HG03039 (cell line): ENCODE results near the gene PLA2G4A.
A peak's percentile ranks its signal among the peaks of the same experiment; 100 is the strongest.

ENCODE experiments used
- ATAC-seq: cut with Tn5 transposase; IDR thresholded peaks from one replicate; pipeline ENCODE4 v1.9.1; 2021; ENCODE audit warnings: mild to moderate bottlenecking, moderate library complexity; ENCODE audit not compliant: unreplicated experiment

PLA2G4A gene

GRCh38 chr1:186869526-186870228 is 40.9 kb downstream of the PLA2G4A start:
- ATAC-seq: no peak

DNA sequence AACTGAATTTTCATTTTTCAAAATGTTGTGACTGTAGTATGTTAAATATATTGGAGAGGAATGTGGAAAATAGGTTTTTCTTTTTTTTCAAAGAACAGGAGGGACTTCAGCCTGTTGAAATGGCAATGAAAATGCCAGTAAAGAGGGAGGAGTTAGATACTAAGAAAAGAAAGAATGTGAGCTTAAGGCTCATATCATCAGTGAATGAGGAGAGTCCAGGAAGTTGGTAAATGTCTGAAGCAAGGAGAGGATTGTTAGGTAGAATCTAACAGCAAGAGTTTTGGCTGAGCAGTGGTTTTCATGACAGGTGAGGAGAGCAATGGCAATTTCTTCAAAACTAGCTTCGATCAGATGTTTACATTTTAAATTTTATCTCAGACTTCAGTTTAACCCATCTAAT is 43.0 kb downstream of the PLA2G4A start:
- no peak for ATAC-seq

DNA sequence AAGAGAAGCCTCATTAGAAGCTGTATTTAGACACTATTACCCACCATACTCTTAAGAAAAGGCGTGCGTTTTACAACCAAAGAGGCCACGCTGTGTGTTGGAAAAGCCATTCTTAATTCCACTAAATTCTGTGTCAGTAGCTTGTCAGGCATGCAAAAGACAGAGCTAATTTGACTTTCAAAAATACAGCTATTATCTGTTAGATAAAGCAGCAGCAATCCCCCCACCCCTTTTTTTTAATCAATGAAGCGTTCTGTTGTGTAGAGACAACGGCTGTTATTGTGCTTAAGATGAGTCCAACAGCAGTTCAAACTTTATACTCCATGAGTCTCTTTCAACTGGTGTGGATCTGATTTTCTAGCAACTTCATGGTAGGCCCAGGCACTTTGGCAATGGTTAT is 43.5 kb downstream of the PLA2G4A start:
- no peak for ATAC-seq

DNA sequence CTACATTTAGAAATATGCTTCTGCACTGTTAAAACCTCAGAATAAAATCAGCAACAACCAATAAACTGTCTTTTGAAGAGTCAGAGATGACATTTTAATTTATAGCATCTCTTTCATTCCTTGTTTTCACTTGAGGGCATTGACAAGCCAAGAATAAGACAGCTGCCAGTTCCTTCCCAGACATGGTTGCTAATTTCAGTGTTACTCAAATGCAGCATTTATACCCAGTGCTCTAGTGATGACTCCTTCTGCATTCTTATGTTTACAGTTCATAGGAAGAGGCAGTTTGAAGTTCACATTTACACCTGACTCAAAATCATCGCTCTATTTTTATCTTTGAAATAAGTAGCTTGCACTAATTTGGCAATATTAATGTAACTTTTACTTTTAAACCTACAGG is 44.9 kb downstream of the PLA2G4A start:
- ATAC-seq: no peak

GRCh38 chr1:186875896-186876835 is 47.4 kb downstream of the PLA2G4A start:
- no peak for ATAC-seq

GRCh38 chr1:186878356-186878755 is 49.6 kb downstream of the PLA2G4A start:
- ATAC-seq: no peak

- no peak for ATAC-seq
Observed at GRCh38 chr1:186880982-186881381, 52.2 kb downstream of the PLA2G4A start.

- ATAC-seq: no peak
Observed at GRCh38 chr1:186882372-186883134, 53.8 kb downstream of the PLA2G4A start.

DNA sequence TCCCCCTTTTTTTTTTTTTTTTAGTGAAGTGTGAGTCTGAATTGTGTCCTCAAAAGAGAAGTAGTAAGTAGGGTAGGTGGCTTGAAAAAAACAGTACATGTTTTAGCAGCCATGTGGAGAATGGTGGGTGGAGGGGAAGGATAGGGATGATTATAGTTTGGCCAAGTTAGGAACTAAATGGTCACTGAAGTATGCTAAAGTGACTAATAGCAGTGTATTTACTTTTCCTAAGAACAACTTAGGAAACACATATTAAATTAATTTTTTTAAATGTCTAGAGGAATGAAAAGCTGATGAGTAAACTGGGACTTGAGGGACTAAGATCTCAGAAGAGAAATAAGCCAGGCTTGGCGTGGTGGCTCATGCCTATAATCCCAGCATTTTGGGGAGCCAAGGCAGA is 55.5 kb downstream of the PLA2G4A start:
- no peak for ATAC-seq

GRCh38 chr1:186887203-186887602 is 58.5 kb downstream of the PLA2G4A start:
- no peak for ATAC-seq

GRCh38 chr1:186888367-186888766 is 59.6 kb downstream of the PLA2G4A start:
- no peak for ATAC-seq

- no peak for ATAC-seq
Observed at GRCh38 chr1:186892936-186893335, 64.2 kb downstream of the PLA2G4A start.

GRCh38 chr1:186894415-186894814 is 65.7 kb downstream of the PLA2G4A start:
- no peak for ATAC-seq

DNA sequence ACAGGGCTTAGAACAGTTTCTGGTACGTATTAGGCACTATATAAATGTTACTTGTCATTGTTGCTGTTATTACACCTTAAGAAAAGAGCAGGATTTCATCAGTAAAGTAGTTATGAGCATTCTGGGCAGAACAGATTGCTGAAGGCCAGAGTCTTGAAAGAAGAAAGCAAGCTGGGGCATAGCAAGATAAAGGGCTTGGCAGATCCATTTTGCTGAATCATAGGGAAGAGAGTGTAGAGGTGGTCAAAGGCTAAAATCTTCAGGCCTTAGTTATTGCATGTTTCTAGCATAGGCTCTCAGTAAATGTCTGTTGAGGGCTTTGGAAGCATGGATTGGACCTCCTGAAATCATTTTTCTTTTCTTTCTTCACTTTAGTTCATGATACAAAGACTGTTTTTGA is 67.5 kb downstream of the PLA2G4A start:
- no peak for ATAC-seq

- ATAC-seq: no peak
Observed at GRCh38 chr1:186897008-186897407, 68.3 kb downstream of the PLA2G4A start.

DNA sequence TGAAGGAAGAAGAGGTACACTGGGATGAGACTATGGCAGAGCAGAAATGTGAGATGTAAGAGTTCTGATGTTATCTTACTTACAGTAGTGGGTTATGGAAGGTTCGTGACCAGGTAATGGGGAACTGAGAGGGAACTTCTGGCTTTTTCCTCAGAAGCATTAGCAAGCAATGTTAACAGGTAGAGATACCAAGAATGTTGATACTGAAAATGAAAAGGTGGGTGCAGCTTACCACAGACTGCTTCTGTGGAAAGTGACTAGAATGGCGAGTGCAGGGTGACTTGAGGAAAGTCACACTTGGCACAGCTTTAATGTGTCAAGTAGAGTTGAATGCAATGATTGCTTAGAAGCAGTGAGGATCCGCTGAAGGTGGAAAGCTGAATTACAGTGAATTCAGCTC is 70.8 kb downstream of the PLA2G4A start:
- peak; percentile 90 for ATAC-seq

- no peak for ATAC-seq
Observed at GRCh38 chr1:186899977-186900376, 71.2 kb downstream of the PLA2G4A start.

- no peak for ATAC-seq
Observed at GRCh38 chr1:186900539-186901237, 71.9 kb downstream of the PLA2G4A start.

GRCh38 chr1:186901631-186902030 is 72.9 kb downstream of the PLA2G4A start:
- ATAC-seq: no peak

- no peak for ATAC-seq
Observed at GRCh38 chr1:186903374-186904136, 74.8 kb downstream of the PLA2G4A start.
